H9 (cell line): ENCODE measurements around the gene ATXN7L3. TPM values are rescaled to one million over a fixed set of nuclear protein-coding genes. Genes with fewer than 3 reads are reported as not detected.

ENCODE experiments used
- DNase-seq: peaks from one replicate; pipeline ENCODE4 v3.0.0-alpha.2; 2017
- H2AFZ ChIP-seq: one replicate; pipeline ENCODE4 v1.6.1; 2013; ENCODE audit warnings: mild to moderate bottlenecking, low read length, control low read depth, moderate library complexity
- H2AK5ac ChIP-seq: 2 replicates; pipeline ENCODE4 v1.6.1; 2013; ENCODE audit warnings: low read length, control low read depth, mixed read lengths; ENCODE audit not compliant: insufficient read length
- H2BK120ac ChIP-seq: one replicate; pipeline ENCODE4 v1.6.1; 2013; ENCODE audit warnings: low read depth, mild to moderate bottlenecking, low read length, control low read depth, inconsistent platforms; ENCODE audit not compliant: poor library complexity, severe bottlenecking
- H2BK12ac ChIP-seq: 2 replicates; pipeline ENCODE4 v1.6.1; 2013; ENCODE audit warnings: low read length, control low read depth, mixed read lengths, low read depth; ENCODE audit not compliant: insufficient read length
- H2BK15ac ChIP-seq: 2 replicates; pipeline ENCODE4 v1.6.1; 2013; ENCODE audit warnings: low read depth, low read length, control low read depth
- H2BK20ac ChIP-seq: one replicate; pipeline ENCODE4 v1.6.1; 2013; ENCODE audit warnings: low read depth, mild to moderate bottlenecking, low read length, control low read depth, inconsistent platforms; ENCODE audit not compliant: poor library complexity, severe bottlenecking
- H2BK5ac ChIP-seq: 2 replicates; pipeline ENCODE4 v1.6.1; 2013; ENCODE audit warnings: low read length, control low read depth, mixed read lengths; ENCODE audit not compliant: insufficient read length
- H3K14ac ChIP-seq: 2 replicates; pipeline ENCODE4 v1.6.1; 2013; ENCODE audit warnings: low read length, control low read depth; ENCODE audit not compliant: insufficient read depth
- H3K18ac ChIP-seq: 2 replicates; pipeline ENCODE4 v1.6.1; 2013; ENCODE audit warnings: low read depth, mild to moderate bottlenecking, mixed read lengths, low read length, control low read depth; ENCODE audit not compliant: insufficient read length
- H3K23ac ChIP-seq: 2 replicates; pipeline ENCODE4 v1.6.1; 2013; ENCODE audit warnings: low read length, control low read depth, mixed read lengths, low read depth; ENCODE audit not compliant: insufficient read length
- H3K23me2 ChIP-seq: 2 replicates; pipeline ENCODE4 v1.6.1; 2013; ENCODE audit warnings: low read depth, mild to moderate bottlenecking, mixed read lengths, low read length, control low read depth; ENCODE audit not compliant: insufficient read length, poor library complexity, severe bottlenecking
- H3K27ac ChIP-seq: 2 replicates; pipeline ENCODE4 v1.5.1; 2013; ENCODE audit warnings: low read length, control low read depth, mixed read lengths, low read depth; ENCODE audit not compliant: insufficient read length
- H3K27me3 ChIP-seq: 2 replicates; pipeline ENCODE4 v1.6.1; 2013; ENCODE audit warnings: low read length, control low read depth, inconsistent platforms; ENCODE audit not compliant: insufficient read depth
- H3K4ac ChIP-seq: 2 replicates; pipeline ENCODE4 v1.6.1; 2013; ENCODE audit warnings: low read depth, mild to moderate bottlenecking, control low read depth, inconsistent platforms, low read length, moderate library complexity
- H3K4me1 ChIP-seq: 2 replicates; pipeline ENCODE4 v1.6.1; 2013; ENCODE audit warnings: low read length, control low read depth, inconsistent platforms; ENCODE audit not compliant: insufficient read depth
- H3K4me2 ChIP-seq: 2 replicates; pipeline ENCODE4 v1.6.1; 2013; ENCODE audit warnings: low read length, control low read depth, mixed read lengths; ENCODE audit not compliant: insufficient read length, insufficient read depth
- H3K56ac ChIP-seq: 2 replicates; pipeline ENCODE4 v1.6.1; 2013; ENCODE audit warnings: low read depth, mild to moderate bottlenecking, mixed read lengths, low read length, control low read depth; ENCODE audit not compliant: insufficient read length
- H3K79me1 ChIP-seq: 2 replicates; pipeline ENCODE4 v1.6.1; 2013; ENCODE audit warnings: low read depth, mild to moderate bottlenecking, moderate library complexity, low read length, control low read depth, inconsistent platforms; ENCODE audit not compliant: insufficient read depth, poor library complexity, severe bottlenecking
- H3K79me2 ChIP-seq: 2 replicates; pipeline ENCODE4 v1.6.1; 2013; ENCODE audit warnings: low read length, control low read depth, inconsistent platforms; ENCODE audit not compliant: insufficient read depth
- H3K9ac ChIP-seq: 2 replicates; pipeline ENCODE4 v1.6.1; 2013; ENCODE audit warnings: low read length, control low read depth, mixed read lengths; ENCODE audit not compliant: insufficient read length; ENCODE audit errors: extremely low read depth
- H3K9me3 ChIP-seq: one replicate; pipeline ENCODE4 v1.6.1; 2013; ENCODE audit warnings: low read depth, low read length, inconsistent platforms; ENCODE audit not compliant: control insufficient read depth
- H3T11ph ChIP-seq: one replicate; pipeline ENCODE4 v1.6.1; 2013; ENCODE audit warnings: mild to moderate bottlenecking, low read length, control low read depth, inconsistent platforms
- H4K20me1 ChIP-seq: one replicate; pipeline ENCODE4 v1.6.1; 2013; ENCODE audit not compliant: control insufficient read depth, insufficient read length, insufficient read depth
- H4K5ac ChIP-seq: 2 replicates; pipeline ENCODE4 v1.6.1; 2013; ENCODE audit warnings: low read depth, mild to moderate bottlenecking, mixed read lengths, low read length, control low read depth; ENCODE audit not compliant: insufficient read length
- H4K8ac ChIP-seq: replicated peaks from 2 replicates; pipeline ENCODE4 v1.6.1; 2013; ENCODE audit warnings: low read length, control low read depth, mixed read lengths, low read depth; ENCODE audit not compliant: insufficient read length
- H4K91ac ChIP-seq: 2 replicates; pipeline ENCODE4 v1.6.1; 2013; ENCODE audit warnings: low read depth, mild to moderate bottlenecking, moderate library complexity, mixed read lengths, low read length, control low read depth; ENCODE audit not compliant: insufficient read length
- H3K27ac Mint-ChIP-seq, 3 experiments: 2 replicates in 2 of 3; 3 replicates in 1 of 3; pipeline ENCODE4 v1.8.0; 2020 to 2021; ENCODE audit warnings: mixed read lengths in 3 of 3, mild to moderate bottlenecking in 1 of 3, moderate library complexity in 1 of 3
- H3K27me3 Mint-ChIP-seq: 2 replicates; pipeline ENCODE4 v1.8.0; 2021; ENCODE audit warnings: low read depth, mild to moderate bottlenecking, moderate library complexity, mixed read lengths
- H3K36me3 Mint-ChIP-seq, 3 experiments: 2 replicates in 2 of 3; 3 replicates in 1 of 3; pipeline ENCODE4 v1.8.0; 2020 to 2021; ENCODE audit warnings: low read depth in 3 of 3, mixed read lengths in 3 of 3; ENCODE audit not compliant: insufficient read depth in 1 of 3
- H3K4me1 Mint-ChIP-seq, 2 experiments: 2 replicates each; pipeline ENCODE4 v1.8.0; 2020; ENCODE audit warnings: mixed read lengths in 2 of 2
- H3K4me3 Mint-ChIP-seq, 2 experiments: 2 replicates in 1 of 2; 3 replicates in 1 of 2; pipeline ENCODE4 v1.8.0; 2020 to 2021; ENCODE audit warnings: mild to moderate bottlenecking in 2 of 2, mixed read lengths in 2 of 2, moderate library complexity in 1 of 2
- H3K9me3 Mint-ChIP-seq, 2 experiments: 2 replicates in 1 of 2; 3 replicates in 1 of 2; pipeline ENCODE4 v1.8.0; 2020; ENCODE audit warnings: mild to moderate bottlenecking in 2 of 2, mixed read lengths in 2 of 2, moderate library complexity in 1 of 2
- CTCF ChIP-seq: fragments of 200-600 bp; sonication (generic); conservative IDR thresholded peaks from 3 replicates; pipeline ENCODE4 v1.8.0; 2021; ENCODE audit warnings: antibody characterized with exemption, mild to moderate bottlenecking
- WGBS: extraction: QIAGEN DNeasy Blood & Tissue Kit; methylation state at CpG from one replicate; pipeline ENCODE4 v1.1.7; 2013; ENCODE audit warnings: missing lambda C conversion rate, low lambda C conversion rate, mixed read lengths; ENCODE audit not compliant: insufficient read length; ENCODE audit errors: extremely low coverage; 5-methylcytosine and 5-hydroxymethylcytosine counted together
- total RNA-seq: library from RNA; stranded (reverse); gene quantifications from 2 replicates; pipeline ENCODE4 v1.2.1, GENCODE V29; 2021

The ATXN7L3 gene
- total RNA-seq, 1 experiment from 2014 or later, result 125 TPM

GRCh38 chr17:44174427-44174826, 25.3 kb downstream of the ATXN7L3 start:
- H3K9me3 Mint-ChIP-seq, result peaks cover 0 to 1% of the 10 kb centered on the region in 2 experiments; a peak in 1 of 5 replicates
- H3K14ac ChIP-seq, result no peak overlapping the region
- no CpG with 5 or more reads among the region's 2 CpGs for WGBS
- no peak overlapping the region for H2BK15ac ChIP-seq
- H3K4ac ChIP-seq, result no peak overlapping the region
- no peak overlapping the region for H3K23ac ChIP-seq
- no peak overlapping the region for H2AK5ac ChIP-seq
- no peaks in the 10 kb centered on the region; the same call in 1 of the 2 replicates for H3K4me1 ChIP-seq
- no peak overlapping the region for H2BK20ac ChIP-seq
- peaks cover 8 to 21% of the 10 kb centered on the region in 2 experiments; a peak in 3 of 4 replicates for H3K4me1 Mint-ChIP-seq
- no peaks in the 10 kb centered on the region for H3K79me1 ChIP-seq
- H4K20me1 ChIP-seq, result peaks cover 3% of the 10 kb centered on the region
- H4K8ac ChIP-seq, result no peak overlapping the region
- TF ChIP-seq CTCF, result no peak
- H3T11ph ChIP-seq, result no peak overlapping the region
- no peak overlapping the region for H3K56ac ChIP-seq
- peaks cover 20 to 29% (median 28%) of the 10 kb centered on the region in 3 experiments for H3K36me3 Mint-ChIP-seq
- no peaks in the 10 kb centered on the region for H3K9me3 ChIP-seq
- H3K27me3 ChIP-seq, result no peaks in the 10 kb centered on the region
- no peak overlapping the region for H3K4me2 ChIP-seq
- H4K91ac ChIP-seq, result no peak overlapping the region
- no peaks in the 10 kb centered on the region for H3K79me2 ChIP-seq
- no peak overlapping the region for H2BK120ac ChIP-seq
- no peak overlapping the region for H3K4me3 Mint-ChIP-seq
- H4K5ac ChIP-seq, result no peak overlapping the region
- no peak overlapping the region for H3K27ac ChIP-seq
- no peak overlapping the region for H3K18ac ChIP-seq
- no peak overlapping the region for H3K27ac Mint-ChIP-seq
- DNase-seq, result no peak
- no peaks in the 10 kb centered on the region; the same call in 1 of the 2 replicates for H3K27me3 Mint-ChIP-seq
- no peak overlapping the region for H2AFZ ChIP-seq
- no peak overlapping the region for H3K9ac ChIP-seq
- H2BK5ac ChIP-seq, result no peak overlapping the region
- no peaks in the 10 kb centered on the region for H3K23me2 ChIP-seq
- no peak overlapping the region for H2BK12ac ChIP-seq
